ENCODE results near the gene ANO6. TPM values are rescaled to one million over a fixed set of nuclear protein-coding genes. Genes with fewer than 3 reads are reported as not detected.

Gene ANO6

DNA sequence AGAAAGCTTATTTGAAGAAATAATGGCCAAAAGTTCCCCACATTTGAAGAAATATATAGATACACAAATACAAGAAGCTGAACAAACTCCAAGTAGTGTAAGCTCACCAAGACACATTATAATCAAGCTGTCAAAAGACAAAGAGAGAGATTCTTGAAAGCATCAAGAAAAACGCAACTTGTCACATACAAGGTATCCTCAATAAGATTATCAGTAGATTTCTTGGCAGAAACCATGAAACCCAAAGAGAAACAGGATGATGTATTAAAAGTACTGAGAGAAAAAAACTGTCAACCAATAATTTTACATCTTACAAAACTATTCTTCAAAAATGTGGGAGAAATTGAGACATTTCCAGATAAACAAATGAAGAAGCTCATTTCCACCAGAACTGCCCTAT lies 263.0 kb downstream of the ANO6 start:
- no peak overlapping the region for H3K9ac ChIP-seq (ENCODE audit: low read depth, low read length)

DNA sequence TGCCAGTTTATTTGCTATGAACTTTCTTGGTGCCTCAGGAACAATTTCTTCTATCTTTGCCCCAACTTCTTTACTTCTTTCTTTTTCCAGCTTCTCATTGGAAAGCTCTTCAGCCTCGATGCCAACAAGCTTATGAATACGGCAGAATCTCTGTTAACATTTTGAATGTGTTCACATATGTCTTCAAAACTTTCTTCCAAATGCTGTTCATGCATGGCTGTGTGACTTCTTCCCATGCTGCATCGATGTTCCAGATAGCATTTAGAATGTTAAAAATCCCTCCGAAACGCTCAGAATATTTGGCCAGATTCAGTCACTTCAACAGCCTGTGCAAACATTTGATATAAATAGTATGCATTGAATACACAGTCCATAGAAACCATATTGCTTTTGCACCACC lies 265.9 kb downstream of the ANO6 start:
- Histone ChIP-seq H3K9me3 (replicated peaks; ENCODE audit: low read length) (no peaks in the 10 kb centered on the region), H3K9ac (ENCODE audit: low read depth, low read length) (no peak overlapping the region), H3K4me2 (ENCODE audit: low read length) (no peak overlapping the region), H3K27me3 (ENCODE audit: control insufficient read depth, insufficient read depth, low read length) (peaks cover 2% of the 10 kb centered on the region), H3K36me3 (ENCODE audit: insufficient read depth, low read length) (no peaks in the 10 kb centered on the region), H3K4me1 (ENCODE audit: control insufficient read depth, insufficient read depth, low read length) (no peaks in the 10 kb centered on the region), H3K4me3 (ENCODE audit: low read length) (no peak overlapping the region)

More for the DNA sequence above, 263.0 kb downstream of the ANO6 start:
- H3K4me1 ChIP-seq (ENCODE audit: control insufficient read depth, insufficient read depth, low read length): no peaks in the 10 kb centered on the region
- no peaks in the 10 kb centered on the region for H3K36me3 ChIP-seq (ENCODE audit: insufficient read depth, low read length)
- H3K4me2 ChIP-seq (ENCODE audit: low read length): no peak overlapping the region
- no peaks in the 10 kb centered on the region for H3K9me3 ChIP-seq (replicated peaks; ENCODE audit: low read length)
- peaks cover 3% of the 10 kb centered on the region for H3K27me3 ChIP-seq (ENCODE audit: control insufficient read depth, insufficient read depth, low read length)
- no peak overlapping the region for H3K4me3 ChIP-seq (ENCODE audit: low read length)

DNA sequence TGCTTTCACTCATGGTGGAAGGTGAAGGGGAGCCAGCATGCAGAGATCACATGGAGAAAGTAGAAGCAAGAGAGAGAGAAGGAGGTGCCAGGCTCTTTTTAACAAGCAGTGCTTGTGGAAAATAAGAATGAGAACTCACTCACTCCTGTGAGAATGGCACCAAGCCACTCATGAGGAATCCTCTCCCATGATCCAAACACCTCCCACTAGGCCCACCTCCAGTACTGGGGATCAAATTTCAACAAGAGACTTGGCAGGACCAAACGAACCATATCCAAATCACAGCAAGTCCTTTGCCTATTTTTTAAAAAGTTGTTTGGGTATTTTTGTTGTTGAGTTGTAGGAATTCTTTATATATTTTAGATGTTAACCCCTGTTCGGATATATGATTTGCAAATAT lies 267.7 kb downstream of the ANO6 start:
- Histone ChIP-seq H3K4me1 (ENCODE audit: control insufficient read depth, insufficient read depth, low read length) (no peaks in the 10 kb centered on the region), H3K9me3 (replicated peaks; ENCODE audit: low read length) (no peaks in the 10 kb centered on the region), H3K4me3 (ENCODE audit: low read length) (no peak overlapping the region), H3K4me2 (ENCODE audit: low read length) (no peak overlapping the region), H3K27me3 (ENCODE audit: control insufficient read depth, insufficient read depth, low read length) (no peaks in the 10 kb centered on the region), H3K9ac (ENCODE audit: low read depth, low read length) (no peak overlapping the region), H3K36me3 (ENCODE audit: insufficient read depth, low read length) (no peaks in the 10 kb centered on the region)

Small RNAs within 50 kb of the gene (small RNA-seq; reads per million reads assigned to genes)
- gene AC009248.2: not detected

Data from skeletal muscle satellite cell (primary cell).